ENCODE data around the gene EML2.

Gene EML2

DNA sequence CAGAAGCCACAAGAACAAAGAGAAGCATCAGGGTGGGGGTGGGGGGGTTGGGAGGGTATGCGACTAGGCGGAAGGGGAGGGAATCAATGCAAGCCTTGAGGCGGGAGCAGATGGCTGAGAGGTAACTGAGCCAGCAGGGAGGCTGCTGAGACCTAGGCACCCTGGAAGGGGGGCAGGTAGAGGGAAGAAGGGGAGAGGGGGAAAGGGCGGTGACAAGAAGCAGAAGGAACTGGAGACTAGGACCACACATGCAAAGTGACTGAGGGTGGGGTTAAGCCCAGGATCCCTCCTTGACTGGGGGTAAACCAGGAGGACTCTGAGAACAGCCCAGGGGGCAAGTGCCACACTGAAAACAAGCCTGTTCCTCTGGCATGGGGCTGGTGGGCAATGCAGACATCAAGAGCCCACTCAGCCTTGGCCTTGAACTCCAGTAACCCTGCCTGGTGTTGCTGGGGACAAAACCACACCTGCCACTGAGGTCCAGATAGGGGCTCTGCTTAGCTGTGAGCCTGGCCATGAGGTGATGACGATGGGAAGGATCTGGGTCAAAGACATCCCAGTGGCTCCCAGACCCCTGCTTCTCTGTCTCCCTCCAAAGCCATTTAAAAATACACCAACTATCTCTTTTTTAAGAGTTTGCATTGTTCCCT lies 74.9 kb downstream of the EML2 start:
- TF ChIP-seq NFIC (IDR thresholded peaks at IDR 0.05) (no peak), TEAD4 (IDR thresholded peaks at IDR 0.05) (no peak), EP300 (IDR thresholded peaks at IDR 0.05; ENCODE audit: borderline replicate concordance) (no peak), FOXM1 (IDR thresholded peaks at IDR 0.05; ENCODE audit: borderline replicate concordance, low read depth) (no peak), ZBTB7A (IDR thresholded peaks at IDR 0.05; ENCODE audit: low read depth) (no peak), RAD21 (IDR thresholded peaks at IDR 0.05; ENCODE audit: low read depth) (no peak), CEBPB (IDR thresholded peaks at IDR 0.05) (no peak), TCF12 (IDR thresholded peaks at IDR 0.05; ENCODE audit: low read depth) (no peak), TAF1 (IDR thresholded peaks at IDR 0.05; ENCODE audit: low read depth) (no peak), EGR1 (IDR thresholded peaks at IDR 0.05) (no peak), YY1 (IDR thresholded peaks at IDR 0.05; ENCODE audit: low read depth) (no peak), CREB1 (IDR thresholded peaks at IDR 0.05; ENCODE audit: low read depth) (no peak), REST (IDR thresholded peaks at IDR 0.05; ENCODE audit: low read depth) (no peak)
- TF ChIP-seq, protein P1, sequence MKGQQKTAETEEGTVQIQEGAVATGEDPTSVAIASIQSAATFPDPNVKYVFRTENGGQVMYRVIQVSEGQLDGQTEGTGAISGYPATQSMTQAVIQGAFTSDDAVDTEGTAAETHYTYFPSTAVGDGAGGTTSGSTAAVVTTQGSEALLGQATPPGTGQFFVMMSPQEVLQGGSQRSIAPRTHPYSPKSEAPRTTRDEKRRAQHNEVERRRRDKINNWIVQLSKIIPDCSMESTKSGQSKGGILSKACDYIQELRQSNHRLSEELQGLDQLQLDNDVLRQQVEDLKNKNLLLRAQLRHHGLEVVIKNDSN (IDR thresholded peaks at IDR 0.05), result no peak
- TF ChIP-seq, protein P2, sequence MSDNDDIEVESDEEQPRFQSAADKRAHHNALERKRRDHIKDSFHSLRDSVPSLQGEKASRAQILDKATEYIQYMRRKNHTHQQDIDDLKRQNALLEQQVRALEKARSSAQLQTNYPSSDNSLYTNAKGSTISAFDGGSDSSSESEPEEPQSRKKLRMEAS (IDR thresholded peaks at IDR 0.05), result no peak

DNA sequence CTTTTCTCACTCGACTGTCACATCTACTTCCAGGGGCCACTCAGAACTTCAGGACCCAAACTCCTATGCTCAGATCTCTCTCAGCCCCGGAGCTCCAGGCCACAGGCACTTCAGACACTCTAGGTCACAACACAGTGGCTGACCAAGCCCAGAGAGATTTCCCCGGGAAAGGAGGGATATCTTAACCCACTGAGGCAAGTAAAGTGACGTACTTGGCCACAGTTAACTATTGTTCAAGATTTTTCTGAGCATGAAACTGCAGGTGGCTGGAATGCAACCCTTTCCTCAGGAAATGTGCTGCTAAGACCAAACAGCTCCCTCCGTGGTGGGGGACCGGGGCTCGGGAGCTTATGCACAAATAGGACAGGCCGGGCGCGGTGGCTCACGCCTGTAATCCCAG lies 78.5 kb downstream of the EML2 start:
- TF ChIP-seq REST (IDR thresholded peaks at IDR 0.05; ENCODE audit: low read depth) (no peak), EP300 (IDR thresholded peaks at IDR 0.05; ENCODE audit: borderline replicate concordance) (no peak), TCF12 (IDR thresholded peaks at IDR 0.05; ENCODE audit: low read depth) (no peak), TAF1 (IDR thresholded peaks at IDR 0.05; ENCODE audit: low read depth) (no peak), CREB1 (IDR thresholded peaks at IDR 0.05; ENCODE audit: low read depth) (no peak), ZBTB7A (IDR thresholded peaks at IDR 0.05; ENCODE audit: low read depth) (no peak), FOXM1 (IDR thresholded peaks at IDR 0.05; ENCODE audit: borderline replicate concordance, low read depth) (no peak), CEBPB (IDR thresholded peaks at IDR 0.05) (no peak), RAD21 (IDR thresholded peaks at IDR 0.05; ENCODE audit: low read depth) (no peak), EGR1 (IDR thresholded peaks at IDR 0.05) (no peak), NFIC (IDR thresholded peaks at IDR 0.05) (no peak), YY1 (IDR thresholded peaks at IDR 0.05; ENCODE audit: low read depth) (no peak), TEAD4 (IDR thresholded peaks at IDR 0.05) (no peak)
- TF ChIP-seq, protein P2 (IDR thresholded peaks at IDR 0.05), result no peak
- TF ChIP-seq, protein P1 (IDR thresholded peaks at IDR 0.05), result no peak

DNA sequence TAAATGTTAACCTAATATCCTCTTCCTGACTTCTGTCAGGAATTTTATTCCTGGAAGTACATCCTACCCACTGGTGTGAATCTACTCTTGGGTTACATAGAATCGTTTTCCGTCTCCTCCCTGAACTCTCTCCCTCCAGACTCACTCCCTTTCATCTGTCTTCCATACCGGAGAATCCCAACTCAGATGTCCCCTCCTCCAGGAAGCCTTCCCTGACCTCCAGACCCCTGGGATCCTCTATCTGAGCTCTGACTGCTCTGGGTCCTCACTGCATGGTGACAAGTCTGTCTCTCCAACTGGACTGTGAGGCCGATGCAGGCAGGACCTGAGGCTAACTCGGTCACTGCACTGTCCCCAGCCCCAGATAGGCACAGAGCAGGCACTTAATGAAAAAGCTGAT lies 79.2 kb downstream of the EML2 start:
- TF ChIP-seq NFIC (IDR thresholded peaks at IDR 0.05) (no peak), CEBPB (IDR thresholded peaks at IDR 0.05) (no peak), ZBTB7A (IDR thresholded peaks at IDR 0.05; ENCODE audit: low read depth) (no peak), REST (IDR thresholded peaks at IDR 0.05; ENCODE audit: low read depth) (no peak), EP300 (IDR thresholded peaks at IDR 0.05; ENCODE audit: borderline replicate concordance) (no peak), TAF1 (IDR thresholded peaks at IDR 0.05; ENCODE audit: low read depth) (no peak), EGR1 (IDR thresholded peaks at IDR 0.05) (no peak), RAD21 (IDR thresholded peaks at IDR 0.05; ENCODE audit: low read depth) (no peak), CREB1 (IDR thresholded peaks at IDR 0.05; ENCODE audit: low read depth) (no peak), TEAD4 (IDR thresholded peaks at IDR 0.05) (no peak), YY1 (IDR thresholded peaks at IDR 0.05; ENCODE audit: low read depth) (no peak), TCF12 (IDR thresholded peaks at IDR 0.05; ENCODE audit: low read depth) (no peak)
- TF ChIP-seq, protein P1 (IDR thresholded peaks at IDR 0.05), result no peak
- TF ChIP-seq, protein P2 (IDR thresholded peaks at IDR 0.05), result no peak

All from Ishikawa (cell line).